H1 (cell line): Measurements from ENCODE around the gene RELA. TPM values are rescaled to one million over a fixed set of nuclear protein-coding genes. Genes with fewer than 3 reads are reported as not detected.

ENCODE experiments used
- ATF2 ChIP-seq: IDR thresholded peaks from 2 replicates; pipeline ENCODE4 v1.6.1; 2012; ENCODE audit warnings: low read length, inconsistent platforms
- CREB1 ChIP-seq: IDR thresholded peaks from 2 replicates; pipeline ENCODE4 v1.6.1; 2012; ENCODE audit warnings: inconsistent platforms
- E2F6 ChIP-seq: IDR thresholded peaks from 2 replicates; pipeline ENCODE4 v1.6.1; 2012; ENCODE audit warnings: inconsistent platforms
- NANOG ChIP-seq: IDR thresholded peaks from 2 replicates; pipeline ENCODE4 v1.6.1; 2011; ENCODE audit warnings: low read length, low read depth, mild to moderate bottlenecking, inconsistent platforms; ENCODE audit not compliant: insufficient read depth, poor library complexity, severe bottlenecking
- polyA plus RNA-seq, 7 experiments: library from polyadenylated mRNA; depleted of rRNA in 3 of 7; stranded (reverse) in 5 of 7; unstranded in 2 of 7; fragments of >200 nt in 5 of 7; fragments of 200-250 nt in 2 of 7; gene quantifications; 1 replicate in 5 of 7; 2 replicates in 1 of 7; 4 replicates in 1 of 7; pipeline versions ENCODE4 v1.2.1 to v1.2.3, GENCODE V29; 2011 to 2013; ENCODE audit warnings: missing spikeins in 2 of 7, mixed read lengths in 2 of 7
- total RNA-seq: library from RNA; stranded (reverse); fragmentation: NEBNext Ultra II Directional; extraction: Animal tissue kit (Norgen Biotek cat#: 25700); gene quantifications from 2 replicates; pipeline ENCODE4 v1.2.1, GENCODE V29; 2021

RELA gene
- total and polyA plus RNA-seq, 2 of the 8 experiments (the other 6 are each of a cell fraction or from before 2014, with no cell fraction given) = 21.9 to 27.5 TPM

GRCh38 chr11:65637032-65637557 lies 25.6 kb downstream of the RELA start (continued):
- TF ChIP-seq ATF2 (no peak), E2F6 (no peak), NANOG (no peak), CREB1 (no peak)
- TF ChIP-seq, all 59 proteins: peak for 0
